ENCODE data around the gene SRGAP2C.
"Not testable (repeated sequence)": the region's sequence is repeated elsewhere in the genome, so short reads cannot be mapped to it uniquely, and the experiment has no call there.

DNA sequence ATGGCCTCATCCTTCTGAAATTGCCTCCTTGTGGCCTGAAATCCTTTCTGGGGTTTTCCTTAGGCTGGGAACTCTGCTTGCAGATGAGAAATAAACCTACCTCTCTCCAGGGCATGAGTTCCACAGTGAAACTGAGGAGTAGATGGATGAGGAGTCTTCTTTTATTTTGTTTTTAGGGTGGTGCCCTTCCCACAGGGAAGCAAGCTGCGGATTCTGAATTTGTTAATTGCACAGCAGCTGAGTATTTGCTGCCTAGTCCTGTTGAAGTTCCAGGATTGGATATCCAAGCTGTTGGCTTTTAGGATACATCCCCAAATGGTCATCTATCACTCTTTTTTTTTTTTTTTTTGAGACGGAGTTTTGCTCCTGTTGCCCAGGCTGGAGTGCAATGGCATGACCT is 73.4 kb downstream of the SRGAP2C start:
- TF ChIP-seq, protein P1, sequence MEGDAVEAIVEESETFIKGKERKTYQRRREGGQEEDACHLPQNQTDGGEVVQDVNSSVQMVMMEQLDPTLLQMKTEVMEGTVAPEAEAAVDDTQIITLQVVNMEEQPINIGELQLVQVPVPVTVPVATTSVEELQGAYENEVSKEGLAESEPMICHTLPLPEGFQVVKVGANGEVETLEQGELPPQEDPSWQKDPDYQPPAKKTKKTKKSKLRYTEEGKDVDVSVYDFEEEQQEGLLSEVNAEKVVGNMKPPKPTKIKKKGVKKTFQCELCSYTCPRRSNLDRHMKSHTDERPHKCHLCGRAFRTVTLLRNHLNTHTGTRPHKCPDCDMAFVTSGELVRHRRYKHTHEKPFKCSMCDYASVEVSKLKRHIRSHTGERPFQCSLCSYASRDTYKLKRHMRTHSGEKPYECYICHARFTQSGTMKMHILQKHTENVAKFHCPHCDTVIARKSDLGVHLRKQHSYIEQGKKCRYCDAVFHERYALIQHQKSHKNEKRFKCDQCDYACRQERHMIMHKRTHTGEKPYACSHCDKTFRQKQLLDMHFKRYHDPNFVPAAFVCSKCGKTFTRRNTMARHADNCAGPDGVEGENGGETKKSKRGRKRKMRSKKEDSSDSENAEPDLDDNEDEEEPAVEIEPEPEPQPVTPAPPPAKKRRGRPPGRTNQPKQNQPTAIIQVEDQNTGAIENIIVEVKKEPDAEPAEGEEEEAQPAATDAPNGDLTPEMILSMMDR (IDR thresholded peaks at IDR 0.05 in 4 of 5, conservative IDR thresholded peaks at IDR 0.05 in 1 of 5) = not testable (repeated sequence)
- TF ChIP-seq POLR2A (IDR thresholded peaks at IDR 0.05) = not testable (repeated sequence)

Data from gastrocnemius medialis (tissue), 4 donors.